Stimulated activated CD4-positive, alpha-beta T cell treated with anti-CD3 and anti-CD28 coated beads, Interleukin-4, amount 100 ng/mL, for 1 hour (primary cell): ENCODE measurements around the gene SEC16B.

Source experiments
- DNase-seq: peaks from one replicate; pipeline ENCODE4 v3.0.0-alpha.2; 2020

Gene SEC16B

DNA sequence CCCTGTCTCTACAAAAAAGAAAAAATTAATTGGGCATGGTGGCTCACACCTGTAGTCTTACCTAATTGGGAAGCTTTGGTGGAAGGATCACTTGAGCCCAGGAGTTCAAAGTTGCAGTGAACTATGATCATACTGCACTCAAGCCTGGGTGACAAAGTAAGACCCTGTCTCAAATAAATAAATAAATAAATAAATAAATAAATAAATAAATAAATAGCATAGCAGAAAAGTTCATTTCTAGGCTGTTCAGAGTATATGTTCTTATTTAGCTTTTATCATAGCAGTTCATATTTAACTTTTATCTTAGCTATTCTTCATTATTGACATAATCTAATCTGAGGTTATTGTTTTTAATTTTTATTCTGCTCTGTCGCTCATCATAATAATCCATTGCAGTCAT is 8.7 kb upstream of the SEC16B start:
- DNase-seq = no peak

GRCh38 chr1:177977141-177977540 is 7.3 kb upstream of the SEC16B start:
- no peak for DNase-seq

DNA sequence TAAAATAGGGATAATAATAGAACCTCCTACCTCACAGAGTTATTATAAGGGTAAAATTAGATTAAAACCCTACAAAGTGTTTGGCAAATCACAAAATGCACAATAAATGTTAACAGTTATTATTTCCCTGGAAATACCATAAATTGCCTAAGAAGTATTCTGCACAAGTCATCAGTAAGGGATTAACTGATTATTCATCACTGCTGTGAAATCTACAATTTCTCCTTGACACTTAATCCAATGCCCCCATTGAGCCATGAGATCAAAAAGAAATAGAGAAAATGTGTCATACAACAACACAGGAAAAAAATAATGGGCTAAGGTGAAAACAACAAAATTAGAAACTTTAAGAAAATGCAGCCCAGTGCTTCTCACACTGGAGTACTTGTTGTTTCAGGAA is 6.7 kb upstream of the SEC16B start:
- no peak for DNase-seq

DNA sequence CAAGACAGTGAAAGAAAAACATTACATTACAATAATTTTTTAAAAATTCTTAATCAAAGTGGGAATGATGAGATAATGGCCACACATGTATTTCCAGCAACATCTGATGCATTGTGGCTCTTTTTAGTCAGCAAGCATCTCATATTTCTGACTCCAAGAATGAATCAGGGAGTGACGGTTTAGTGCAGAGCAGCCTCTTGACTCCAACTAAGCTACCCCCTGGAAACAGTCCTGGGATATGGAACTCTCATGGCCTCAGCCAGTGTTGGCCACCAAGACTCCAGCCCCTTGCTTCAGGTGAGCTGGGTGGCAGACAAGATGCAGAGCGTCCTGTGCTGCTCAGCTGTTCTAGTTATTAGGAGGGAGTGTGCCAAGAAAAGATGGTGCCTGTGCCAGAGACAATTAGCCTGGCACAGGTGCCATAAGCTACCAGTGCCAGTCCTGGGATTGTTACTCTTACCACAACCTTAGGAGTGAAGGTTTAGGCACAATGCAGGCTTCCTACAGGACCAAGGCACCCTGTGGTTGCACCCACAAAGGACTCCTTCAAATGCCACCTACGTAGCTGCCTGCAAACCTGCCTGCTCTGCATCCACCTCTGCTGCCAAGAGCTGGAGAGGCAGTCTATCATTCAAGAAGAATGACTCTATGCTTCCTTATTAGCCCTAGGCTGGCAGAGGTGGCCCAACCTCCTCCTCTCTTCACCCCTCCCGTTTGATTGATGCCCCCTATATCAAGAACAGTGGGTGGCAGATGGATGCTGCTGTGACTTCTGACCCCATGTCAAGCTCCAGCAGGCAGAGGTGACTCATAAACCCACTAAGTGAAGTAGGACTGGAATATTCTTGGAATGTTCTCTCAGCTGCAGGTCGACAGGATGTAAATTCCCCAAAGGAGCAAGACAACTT is 6.0 kb upstream of the SEC16B start:
- DNase-seq = no peak

GRCh38 chr1:177973585-177973984 is 3.7 kb upstream of the SEC16B start:
- DNase-seq = no peak

- DNase-seq = no peak
Observed at GRCh38 chr1:177969109-177969508, 749 bp downstream of the SEC16B start.

DNA sequence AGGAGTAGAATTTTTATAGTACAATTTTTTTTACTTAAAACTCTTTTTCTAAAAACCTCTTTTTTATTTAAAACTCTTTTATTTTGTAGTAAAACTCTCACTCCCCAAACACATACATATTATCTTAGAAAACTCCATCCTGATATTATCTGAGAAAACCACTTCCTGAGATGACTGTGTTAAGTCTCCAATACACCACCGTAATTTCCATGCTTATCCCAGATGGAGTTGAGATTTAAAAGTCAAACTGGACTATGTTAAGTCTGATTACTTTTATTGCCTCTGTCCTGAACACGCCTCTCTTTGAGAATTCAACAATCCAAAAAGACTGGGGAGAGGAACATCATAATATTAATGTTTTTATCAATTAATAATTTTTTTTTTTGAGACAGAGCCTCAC is 3.7 kb downstream of the SEC16B start:
- DNase-seq = no peak

DNA sequence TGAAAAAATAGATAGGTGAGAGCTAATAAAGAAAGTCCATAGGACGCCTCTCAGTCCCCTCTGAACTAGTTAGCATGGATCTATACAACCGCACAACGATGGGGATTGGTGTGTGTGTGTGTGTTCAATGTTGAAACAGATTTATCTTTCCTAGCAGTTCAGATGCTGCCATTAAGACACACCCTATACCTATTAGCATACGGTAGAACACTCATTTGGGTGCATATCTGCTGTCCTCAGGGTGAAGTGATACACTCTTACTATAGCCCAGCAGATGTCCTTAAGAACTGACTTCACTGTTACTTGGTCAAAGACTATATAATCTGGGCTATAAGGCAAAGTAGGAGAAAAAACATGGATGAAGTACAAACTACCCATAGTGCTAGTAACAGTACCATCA is 4.6 kb downstream of the SEC16B start:
- no peak for DNase-seq

- DNase-seq = no peak
Observed at GRCh38 chr1:177964336-177964735, 5.5 kb downstream of the SEC16B start.

DNA sequence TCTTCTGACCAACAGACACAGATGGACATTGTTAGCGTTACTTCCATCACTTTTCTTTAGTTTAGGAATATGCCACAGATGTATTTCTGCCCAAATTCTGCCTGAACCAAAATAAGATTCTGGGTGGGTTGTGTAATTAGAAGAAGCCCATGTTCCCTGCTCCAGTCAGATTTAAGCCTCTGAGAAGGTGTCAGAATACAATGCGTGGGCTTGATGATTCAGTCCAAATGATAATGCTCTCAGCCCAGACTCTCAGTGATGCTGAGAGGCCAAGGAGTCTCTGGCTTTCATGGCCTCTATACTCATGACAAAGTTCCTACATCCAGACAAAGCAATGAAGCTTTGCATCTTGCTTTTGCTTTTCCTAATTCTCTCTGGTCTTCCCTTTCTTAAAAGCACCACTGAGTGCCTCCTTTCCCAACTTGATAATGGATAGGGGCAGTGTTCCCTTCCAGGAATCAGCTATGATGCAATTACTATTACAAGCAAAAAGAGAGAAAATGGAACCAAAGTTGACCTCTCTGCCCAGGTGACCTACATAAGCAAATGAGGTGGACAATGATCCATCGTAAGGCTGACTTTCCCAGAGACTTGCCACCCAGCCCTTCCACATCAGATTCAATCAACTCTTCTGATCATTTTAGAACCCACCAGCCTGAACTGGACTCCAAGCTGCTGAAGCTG is 8.8 kb downstream of the SEC16B start:
- DNase-seq = no peak

DNA sequence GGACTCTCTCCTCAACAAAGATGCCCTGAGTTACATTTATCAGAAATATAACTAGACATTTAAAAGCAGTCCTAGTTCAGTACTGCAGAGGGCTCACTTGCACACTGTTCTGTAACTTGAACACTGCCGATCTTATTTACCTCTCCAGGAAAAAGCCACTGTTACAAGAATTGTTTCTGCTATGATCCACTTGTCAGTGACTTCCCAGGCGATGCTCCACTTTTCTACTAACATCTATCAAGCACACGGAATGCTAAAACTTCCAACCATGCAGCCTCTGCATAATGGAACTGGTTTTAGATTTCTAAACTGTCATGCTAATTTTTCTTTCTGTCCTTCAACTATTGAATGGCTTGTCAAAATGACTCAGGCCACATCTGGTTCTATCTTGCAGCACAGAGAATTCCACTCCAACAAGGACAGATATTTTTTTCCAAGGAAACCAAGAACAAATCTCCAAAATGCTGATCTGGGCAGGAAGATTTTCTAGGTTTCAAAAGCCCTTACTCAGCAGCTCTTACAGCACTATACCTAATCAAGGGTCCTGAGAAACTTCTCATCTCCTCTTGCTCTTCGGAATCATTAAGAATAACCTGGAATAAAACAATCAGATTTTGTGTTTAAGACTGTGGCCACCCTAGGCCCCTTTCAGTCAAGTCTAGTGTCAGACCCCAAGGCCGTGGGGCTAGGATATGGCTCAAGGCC is 9.9 kb downstream of the SEC16B start:
- no peak for DNase-seq

- no peak for DNase-seq
Observed at GRCh38 chr1:177958092-177958491, 11.8 kb downstream of the SEC16B start.

DNA sequence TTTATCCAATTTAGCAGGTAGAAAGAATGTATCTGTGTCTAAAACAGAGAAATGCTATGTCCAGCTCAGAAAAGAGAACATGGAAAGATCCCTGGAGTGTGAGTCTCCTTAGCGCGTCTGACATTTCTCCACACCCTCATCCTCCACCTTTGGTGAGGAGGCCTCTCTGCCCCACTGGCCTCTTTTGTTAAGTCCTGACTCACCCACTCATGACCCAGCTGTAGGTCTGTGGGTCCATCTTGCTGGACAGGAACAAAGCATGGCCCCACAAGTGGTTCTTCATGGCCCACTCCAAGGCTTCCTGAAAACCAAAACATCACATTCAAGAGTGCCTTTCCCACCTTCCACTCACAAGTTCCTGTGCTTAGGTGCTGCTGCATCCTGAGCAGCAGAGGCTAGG is 15.8 kb downstream of the SEC16B start:
- no peak for DNase-seq

DNA sequence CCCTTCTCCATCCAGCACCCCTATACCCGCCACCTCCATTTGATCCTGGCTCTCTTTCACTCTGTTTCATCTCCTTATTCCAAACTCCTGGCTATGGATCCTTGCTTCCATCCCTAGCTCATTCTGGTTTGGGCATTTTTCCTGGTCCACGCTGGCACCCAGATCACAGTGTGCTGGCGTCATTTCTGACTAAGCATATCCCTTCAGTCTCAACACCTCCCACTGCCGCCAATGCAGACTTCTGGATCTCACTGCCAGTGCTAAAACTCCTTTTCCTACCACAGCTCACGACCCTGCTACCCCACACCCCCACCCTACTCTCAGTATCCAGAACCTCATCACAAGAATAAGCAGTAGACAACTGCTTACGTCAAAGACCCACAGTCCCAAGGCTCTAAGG is 16.3 kb downstream of the SEC16B start:
- no peak for DNase-seq

GRCh38 chr1:177952691-177953090 is 17.2 kb downstream of the SEC16B start:
- no peak for DNase-seq

DNA sequence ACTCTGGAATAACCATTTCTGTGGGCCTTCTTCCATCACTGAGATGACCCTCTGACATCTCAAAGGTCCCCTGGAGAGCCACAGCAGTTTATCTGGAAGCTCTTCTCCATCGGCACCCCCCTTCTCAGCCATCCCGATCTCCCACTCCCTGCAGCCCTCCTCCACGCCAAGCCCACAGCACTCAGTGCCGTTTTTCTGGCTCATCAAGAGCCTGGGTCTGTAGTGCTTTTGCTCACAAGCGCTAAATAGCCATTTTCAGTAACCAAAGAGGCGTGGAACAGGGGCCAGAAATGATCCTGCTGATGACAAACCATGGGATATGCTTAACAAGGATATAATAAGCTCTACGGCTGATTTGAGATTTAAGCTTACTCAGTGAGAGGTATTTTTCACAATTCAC is 17.6 kb downstream of the SEC16B start:
- no peak for DNase-seq

GRCh38 chr1:177950506-177950905 is 19.4 kb downstream of the SEC16B start:
- no peak for DNase-seq

DNA sequence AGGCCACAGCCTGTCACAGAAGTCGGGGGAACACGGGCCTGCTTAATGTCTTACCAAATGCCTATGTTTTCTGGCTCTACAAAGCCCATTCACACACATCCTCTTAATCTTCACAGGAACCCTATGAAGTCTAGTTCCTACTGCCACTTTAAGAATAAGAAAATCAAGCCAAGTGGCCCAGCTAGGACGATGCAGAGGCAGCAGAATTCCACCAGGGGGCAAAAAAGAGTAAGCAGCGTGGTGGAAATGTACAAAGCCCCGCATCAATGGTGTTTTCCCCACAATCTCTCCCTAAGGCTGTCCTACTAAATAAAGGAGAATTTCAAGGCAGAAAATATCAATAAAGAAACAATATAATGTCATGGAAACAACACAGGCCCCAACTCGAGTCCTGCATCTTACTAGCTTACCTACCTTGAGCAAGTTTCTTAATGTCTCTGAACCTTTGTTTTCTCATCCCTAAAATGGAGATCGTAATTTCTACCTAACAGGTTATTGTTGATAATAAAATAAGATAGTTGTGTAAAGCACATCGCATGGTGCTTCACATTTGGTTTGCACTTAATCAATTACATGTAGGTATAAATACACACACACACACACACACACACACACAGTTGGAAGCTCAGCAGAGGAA is 21.4 kb downstream of the SEC16B start:
- DNase-seq = peak; percentile 3

GRCh38 chr1:177947623-177948022 is 22.2 kb downstream of the SEC16B start:
- no peak for DNase-seq

DNA sequence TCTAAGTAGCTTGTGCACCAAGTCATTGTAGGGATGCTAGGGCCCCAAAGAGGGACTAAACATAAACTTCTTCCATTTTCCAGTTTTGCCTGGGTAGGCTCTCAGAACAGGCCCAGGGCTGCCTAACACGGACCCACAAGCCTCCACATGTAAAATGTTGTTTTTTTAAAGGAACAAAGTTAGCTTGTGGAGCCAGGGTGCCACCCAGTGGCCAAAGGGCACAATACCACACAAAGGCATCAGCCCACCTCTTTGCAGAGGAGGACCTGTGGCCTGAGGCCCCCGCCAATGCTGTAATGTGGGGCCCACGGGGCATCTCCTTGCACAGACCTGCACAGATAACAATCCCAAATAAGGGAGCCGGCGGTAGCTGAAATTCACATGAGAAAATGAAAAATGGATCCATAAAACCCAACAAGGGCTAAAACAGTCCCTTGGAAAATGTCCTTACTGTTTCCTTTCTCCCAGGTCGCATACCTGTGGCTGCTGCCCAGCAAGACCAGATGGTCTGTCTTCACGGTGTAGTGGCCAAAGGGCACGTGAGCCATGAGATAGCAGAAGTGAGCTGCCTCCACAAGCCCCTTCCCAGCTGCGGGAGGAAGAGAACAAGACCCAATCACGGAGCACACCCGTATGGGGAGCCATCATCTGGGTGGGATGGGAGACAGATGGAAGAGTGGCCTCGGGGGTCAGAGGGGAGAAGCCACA is 23.8 kb downstream of the SEC16B start:
- DNase-seq = peak; percentile 8

DNA sequence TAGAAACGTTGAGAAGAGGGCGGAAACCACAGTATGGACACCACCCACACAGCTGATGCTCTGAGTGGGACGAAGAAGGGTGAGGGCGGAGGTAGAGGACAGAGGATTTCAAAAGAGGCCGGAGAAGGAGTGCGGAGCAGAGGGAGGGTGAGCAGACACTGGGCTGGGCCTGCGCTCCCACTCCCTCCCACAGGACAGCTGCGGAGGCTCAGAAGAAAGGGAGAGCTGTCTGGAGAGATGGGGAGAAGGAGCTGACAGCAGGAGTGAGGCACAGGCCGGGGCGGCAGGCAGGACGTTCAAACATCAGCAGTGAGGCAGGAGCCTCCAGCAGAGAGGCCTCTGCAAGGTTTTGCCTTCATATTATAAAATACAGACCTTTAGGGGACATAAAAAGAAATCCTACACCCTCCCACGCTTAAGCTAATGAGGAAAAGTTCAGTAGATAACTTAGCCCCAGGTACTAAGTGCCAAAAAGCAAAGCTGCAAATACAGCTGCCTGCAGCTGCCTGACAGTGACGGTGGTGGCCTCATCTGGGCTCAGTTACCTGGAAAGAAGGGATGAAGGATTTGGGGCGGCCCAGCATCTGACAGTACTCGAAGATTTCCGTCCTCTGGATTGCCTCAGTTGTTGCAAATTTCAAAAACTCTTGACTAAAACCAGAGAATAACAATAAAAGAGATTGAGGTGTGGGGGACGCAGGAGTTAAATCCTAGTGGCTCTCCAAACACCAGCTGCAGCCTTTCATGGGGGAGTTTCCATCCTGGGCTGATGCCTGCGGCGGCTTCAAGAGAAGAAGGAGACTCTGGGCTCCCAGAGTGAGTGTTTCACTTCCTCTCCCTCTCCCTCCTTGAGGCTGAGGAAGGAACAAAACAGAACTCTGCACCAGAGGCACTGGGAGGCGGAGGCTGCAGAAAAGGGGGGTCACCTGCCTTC is 25.6 kb downstream of the SEC16B start:
- DNase-seq = no peak
